GM21786 (cell line): ENCODE results near the gene PHF21A.
"Not testable (repeated sequence)": the region's sequence is repeated elsewhere in the genome, so short reads cannot be mapped to it uniquely, and the experiment has no call there.

ENCODE experiments used
- ATAC-seq: cut with Tn5 transposase; IDR thresholded peaks from one replicate; pipeline ENCODE4 v1.9.1; 2021; ENCODE audit not compliant: unreplicated experiment

The PHF21A gene

DNA sequence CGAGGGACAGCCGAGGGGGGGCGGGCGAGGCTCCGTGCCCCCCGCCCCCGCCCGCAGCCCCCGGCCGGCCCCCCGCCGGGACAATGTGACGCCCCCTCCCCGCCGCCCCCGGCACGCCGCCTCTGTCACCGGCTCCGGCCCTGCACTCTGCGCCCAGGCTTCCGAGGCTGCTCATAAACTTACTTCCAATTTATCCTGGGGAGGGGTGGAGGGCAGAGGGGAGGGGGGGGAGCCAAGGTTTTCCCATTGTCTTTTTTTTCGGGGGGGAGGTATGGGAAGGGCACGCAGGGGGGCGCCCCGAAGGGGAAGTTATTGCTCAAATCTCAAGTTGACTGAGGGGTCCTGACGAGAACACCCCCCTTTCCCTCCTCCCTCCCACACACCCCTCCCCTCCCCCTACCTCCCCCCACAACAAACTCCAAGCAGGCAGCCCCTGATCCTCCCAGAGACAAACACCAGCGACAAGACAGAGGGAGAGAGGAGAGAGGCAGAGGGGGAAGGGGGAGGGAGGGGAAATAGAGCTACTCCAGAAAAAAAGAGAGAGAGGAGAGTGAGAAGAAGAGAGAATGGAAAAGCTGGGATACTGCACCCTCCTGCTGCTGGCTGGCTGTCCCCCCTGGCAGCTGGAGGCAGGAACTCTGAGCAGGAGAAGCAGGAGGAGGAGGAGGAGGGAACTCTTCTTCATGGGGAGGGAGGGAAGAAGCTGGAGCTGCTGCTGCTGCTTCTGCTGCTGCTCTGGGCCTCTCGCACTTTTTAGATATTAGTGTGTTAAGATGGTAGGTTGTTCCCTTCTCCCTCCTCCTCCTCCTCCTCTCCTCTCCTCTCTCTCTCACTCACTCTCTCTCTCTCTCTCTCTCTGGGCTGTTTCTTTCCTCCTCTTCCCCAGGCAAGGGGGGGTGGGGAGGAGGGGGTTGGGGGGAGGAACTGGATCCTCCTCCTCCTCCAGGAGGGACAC lies 631 bp downstream of the PHF21A start:
- peak; percentile 13 for ATAC-seq

DNA sequence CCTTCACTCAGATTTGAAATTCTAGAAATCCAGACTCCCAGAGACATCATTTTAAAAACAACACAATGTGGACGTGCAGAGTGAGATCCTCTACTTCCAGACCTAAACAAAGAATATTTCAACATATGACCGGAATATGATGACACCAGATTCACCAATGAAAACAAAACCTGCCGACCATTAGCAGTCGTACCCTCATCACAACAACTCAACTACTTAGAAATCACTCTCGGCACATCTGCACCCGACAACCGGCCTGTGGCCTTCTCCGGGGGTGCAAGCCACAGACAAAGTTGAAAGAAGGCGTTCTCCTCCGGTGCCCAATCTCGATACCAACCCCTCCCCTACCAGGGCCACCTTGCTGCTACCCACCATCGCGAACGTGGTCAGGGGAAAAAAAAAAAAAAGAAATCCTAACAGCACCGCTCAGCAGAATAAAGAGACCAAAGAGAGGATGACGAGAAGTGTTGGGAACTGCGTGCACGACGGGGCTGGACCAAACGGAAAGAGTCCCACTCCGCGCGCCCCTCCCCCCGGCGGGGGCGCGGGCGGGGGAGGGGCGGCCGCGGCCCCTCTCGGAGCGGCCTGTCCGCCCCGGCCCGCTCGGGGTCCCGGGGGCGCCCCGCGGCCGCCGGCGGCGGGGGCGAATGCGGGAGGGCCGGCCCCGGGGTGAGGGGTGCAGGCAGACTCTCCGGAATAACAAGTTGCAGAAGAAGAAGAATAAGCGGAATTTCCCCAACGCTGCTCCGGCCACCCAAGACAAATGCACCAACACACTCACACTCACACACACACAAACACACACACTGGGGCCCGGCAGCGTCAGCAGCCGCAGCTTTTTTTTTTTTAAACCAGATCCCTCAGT lies 1.7 kb downstream of the PHF21A start:
- peak; percentile 26 for ATAC-seq

DNA sequence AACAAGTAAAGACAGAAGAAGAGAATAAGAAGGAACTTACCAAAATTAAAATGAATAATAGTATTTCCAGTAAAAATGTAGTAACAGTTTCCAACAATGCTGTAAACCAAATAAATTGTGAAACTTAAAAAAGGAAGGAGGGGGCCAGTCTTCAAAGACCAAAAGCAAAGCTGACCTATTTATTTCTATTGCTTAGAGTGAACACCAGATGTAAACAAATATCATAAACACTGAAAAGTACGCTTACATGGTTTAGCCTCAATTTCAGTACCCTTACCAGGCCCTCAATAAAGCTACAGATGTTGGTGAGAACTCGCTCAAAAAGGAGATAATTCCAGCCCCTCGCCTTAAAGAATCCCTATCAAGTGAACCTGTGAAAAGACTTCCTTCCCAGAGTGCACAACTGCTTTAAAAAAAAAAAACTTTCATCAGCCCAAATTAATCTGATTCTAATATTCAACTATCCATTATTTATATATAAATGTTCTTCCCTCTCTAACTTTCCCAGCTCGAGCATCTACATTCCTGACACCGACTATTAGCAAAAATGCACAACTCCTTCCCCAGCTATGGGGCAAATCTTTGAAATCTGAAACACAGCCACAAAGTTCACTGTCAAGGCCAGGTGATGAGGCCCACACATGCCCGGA lies 2.4 kb downstream of the PHF21A start:
- peak; percentile 0 for ATAC-seq

DNA sequence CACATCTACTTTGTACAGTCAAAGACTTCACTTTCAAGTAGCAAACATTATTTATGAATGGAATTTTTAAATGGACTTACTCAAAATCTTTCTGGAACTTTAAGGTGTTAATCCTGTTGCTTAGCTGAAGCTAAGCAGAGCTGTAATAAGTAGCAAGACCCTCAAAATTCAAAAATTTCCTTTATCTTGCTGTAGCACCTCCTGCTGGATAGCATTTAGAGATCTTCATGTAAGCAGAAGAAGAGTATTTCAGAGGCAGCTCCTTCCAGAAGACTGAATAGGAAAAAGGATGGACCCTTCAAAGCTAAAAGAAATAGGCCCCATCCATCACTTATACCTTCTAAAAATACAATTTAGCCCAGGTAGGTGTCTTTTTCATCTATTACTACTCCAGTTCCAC lies 3.4 kb downstream of the PHF21A start:
- no peak for ATAC-seq

DNA sequence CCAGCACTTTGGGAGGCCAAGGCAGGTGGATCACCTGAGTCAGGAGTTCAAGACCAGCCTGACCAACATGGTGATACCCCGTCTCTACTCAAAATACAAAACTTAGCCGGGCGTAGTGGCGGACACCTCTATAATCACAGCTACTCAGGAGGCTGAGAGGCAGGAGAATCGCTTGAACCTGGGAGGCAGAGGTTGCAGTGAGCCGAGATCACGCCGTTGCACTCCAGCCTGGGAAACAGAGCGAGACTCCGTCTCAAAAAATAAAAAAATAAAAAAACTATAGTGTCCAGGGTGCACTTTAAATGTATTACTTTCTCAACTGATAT lies 4.6 kb downstream of the PHF21A start:
- ATAC-seq, result not testable (repeated sequence)

DNA sequence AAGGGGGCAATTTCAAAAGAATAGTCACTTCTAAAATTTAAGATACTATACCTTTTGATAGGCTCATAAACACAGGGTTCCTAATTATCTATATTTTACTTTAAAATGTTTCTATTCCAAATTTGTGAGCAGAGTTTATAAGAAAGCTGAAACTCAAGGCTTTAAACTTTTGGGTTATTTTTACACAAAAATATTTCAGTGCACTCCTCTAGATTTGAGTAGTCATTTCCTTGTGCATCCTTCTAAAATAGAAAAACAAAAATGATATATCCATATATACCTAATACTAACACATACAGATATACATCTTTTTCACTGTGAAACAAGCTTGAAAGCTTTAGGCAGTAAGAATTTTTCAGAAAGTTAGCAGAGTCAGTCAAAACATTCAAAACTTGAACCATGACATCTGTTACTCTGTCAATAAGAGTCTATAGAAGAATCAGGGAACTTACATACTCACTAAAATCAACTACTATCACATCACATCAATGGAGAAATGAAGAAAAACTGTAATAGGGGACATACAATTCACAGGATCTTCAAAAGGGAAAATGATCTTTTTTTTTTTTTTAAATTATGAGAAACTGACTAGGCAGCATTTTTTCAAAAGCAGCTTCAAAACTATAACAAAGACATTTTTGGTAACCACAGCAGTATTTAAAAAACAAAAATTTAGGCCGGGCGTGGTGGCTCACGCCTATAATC lies 5.1 kb downstream of the PHF21A start:
- ATAC-seq, result no peak

DNA sequence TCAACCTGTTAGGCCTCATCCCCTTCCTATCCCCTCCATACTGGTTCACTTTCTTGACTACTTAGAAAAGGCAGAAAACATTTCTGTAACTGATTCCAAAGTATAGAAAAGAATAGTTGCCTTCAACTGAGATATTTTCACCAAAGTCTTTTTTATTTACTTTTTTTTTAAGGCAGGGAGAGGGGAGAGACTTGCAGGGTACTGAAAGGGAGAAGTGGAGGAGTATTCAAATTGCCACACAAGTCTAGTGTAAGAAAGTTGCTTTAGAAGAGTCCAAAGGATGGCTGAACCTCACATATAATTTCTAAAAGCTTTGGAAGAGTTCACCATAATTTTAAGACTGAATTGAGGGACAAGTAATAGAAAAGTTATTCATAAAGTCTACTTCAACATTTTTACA lies 6.3 kb downstream of the PHF21A start:
- no peak for ATAC-seq

DNA sequence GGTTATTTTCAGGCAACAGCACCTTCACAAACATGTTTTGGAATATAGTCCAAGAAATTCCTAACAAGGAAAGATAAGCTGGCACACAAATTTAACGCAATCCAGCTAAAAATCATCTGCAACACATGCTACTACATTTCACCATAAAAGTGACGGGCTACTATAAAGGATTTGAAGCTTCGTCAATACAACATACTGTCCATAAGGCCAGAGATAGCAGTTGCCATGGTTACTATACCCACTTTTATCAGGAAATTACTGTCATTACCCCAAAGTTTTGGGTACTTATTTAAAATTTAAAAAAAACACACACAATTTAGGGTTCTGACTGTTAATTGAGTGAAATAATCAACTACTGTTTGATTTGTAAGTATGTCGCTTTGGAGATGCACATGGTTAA lies 6.9 kb downstream of the PHF21A start:
- ATAC-seq, result no peak

DNA sequence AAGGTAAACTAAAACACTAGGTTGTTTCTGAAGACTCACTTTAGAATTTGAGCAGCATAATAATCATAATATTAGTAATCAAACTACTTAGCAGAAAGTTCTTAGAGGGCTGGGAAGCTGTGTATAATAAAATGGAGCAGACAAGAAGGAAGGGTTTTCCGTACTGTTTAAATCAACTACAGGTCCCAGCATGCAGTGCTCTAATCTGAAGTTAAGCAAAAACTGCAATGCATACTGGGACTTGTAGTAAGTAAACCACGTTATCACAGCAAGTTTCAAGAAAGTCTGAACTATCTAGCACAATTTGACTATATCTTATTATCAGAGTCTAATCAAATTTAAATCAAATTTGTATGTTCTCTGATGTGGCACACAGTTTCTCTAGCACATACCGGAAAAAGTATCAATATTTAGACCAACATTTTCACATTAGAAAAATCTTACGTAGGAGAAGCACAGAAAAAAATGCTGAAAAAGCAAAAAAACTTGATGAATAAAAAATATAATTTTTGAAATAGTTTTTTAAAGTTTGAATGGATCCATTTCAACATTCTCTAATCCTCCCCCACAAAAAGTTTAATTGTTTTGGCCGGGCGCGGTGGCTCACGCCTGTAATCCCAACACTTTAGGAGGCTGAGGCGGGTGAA lies 8.2 kb downstream of the PHF21A start:
- ATAC-seq, result peak; percentile 60

DNA sequence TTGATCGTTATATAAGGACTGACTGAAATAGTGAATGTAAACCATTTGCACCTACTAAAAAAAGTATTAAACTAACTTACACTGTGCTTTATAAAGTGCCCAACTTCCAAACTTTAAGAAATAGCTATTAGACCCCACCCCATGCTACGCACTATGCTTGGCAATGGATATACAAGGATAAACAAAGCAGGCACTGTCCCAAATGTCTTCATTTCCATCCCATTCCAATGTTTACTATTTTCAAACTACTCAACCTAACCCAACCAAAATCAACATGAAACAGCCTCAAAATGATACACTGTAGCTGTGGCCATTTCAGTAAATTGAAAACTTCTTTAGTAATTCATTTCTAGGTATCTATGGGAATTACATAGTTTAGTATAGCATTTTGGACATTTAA lies 12.5 kb downstream of the PHF21A start:
- ATAC-seq, result no peak

DNA sequence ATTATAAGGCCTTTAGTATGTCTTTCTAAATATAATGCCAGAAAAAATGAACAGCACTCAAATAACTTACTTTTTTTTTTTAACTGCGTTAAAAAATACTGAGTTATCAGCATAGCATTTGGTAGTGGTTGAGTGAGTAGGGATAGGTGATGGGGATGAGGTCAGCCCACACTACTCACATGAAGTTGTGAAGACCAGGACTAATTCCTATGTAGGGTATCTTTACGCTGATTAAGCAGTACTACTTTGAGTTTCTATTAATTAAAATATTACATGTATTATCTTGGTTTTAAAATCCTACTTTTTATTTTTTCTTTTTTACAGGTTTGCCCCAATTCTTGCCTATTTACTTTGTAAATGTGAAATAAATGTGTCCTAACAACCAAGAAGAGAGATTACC lies 13.5 kb downstream of the PHF21A start:
- no peak for ATAC-seq

DNA sequence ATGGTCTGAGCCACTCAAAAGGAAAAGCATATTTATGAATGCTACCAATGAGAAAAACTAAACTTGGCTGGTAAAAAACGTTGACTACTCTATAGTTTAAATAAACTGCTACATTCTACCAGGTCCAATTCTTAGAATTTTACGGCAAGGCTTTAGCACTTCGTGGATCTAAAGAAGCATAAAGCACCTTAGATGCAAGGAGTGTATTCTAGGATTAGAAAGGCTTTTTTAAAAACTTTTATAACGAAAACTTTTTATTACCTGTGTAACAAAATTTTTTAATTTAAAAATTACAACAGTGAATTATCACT lies 13.9 kb downstream of the PHF21A start:
- no peak for ATAC-seq

DNA sequence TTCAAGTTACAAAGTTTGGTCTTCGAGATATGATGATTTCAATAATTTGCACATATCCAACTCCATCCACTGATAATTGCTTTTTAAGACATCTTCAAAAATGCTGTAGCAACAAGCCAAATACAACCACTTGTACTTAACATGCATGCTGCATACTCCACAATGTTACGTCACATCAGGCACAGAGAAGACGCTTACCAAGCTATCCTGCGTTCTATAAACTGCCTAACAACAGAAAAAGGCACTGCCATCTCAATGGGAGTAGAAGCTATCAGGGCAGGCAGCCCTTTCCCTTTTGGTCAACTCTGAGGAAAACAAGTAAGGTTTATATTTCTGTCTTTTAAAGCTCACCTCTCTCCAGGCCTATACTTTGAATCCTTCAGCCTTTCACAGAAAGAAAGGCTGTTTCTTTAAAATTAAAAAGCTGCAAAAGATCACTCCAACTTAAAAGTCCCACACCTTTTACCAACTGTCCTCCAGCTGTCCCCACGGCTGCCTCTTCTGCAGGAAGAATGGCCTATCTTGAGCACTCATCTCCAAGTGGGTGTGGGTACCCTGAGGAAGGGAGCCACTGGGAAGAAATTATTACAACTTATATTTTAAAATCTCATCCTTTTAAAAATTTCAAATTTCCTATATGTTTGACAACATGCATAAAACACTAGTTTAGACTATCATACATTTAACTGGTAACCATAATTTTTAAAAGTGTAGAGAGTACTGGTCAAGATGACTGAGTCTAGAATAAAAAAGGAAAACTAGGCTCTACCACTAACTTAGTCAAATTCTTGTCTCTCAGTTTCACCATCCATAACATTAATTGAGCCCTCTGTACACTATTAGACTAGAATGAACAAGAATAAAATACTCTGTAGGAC lies 14.5 kb downstream of the PHF21A start:
- no peak for ATAC-seq

DNA sequence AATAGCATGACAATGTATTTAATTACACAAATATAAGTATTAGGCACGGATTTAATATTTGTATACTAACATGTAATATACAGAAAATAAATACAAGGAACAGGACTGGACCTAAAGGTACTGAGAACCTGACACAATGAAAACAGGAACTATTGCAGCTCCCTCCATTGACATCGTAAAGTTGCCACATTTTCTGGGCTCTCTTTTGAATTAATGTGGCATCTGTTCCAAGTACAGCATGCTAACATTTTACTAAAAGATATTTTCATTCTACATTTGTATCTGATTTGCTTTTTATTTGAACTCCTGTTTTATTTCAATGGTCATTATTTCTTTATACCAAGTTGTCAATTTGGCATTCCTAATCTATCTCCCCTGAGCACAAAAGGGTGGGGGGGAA lies 15.3 kb downstream of the PHF21A start:
- ATAC-seq, result no peak

DNA sequence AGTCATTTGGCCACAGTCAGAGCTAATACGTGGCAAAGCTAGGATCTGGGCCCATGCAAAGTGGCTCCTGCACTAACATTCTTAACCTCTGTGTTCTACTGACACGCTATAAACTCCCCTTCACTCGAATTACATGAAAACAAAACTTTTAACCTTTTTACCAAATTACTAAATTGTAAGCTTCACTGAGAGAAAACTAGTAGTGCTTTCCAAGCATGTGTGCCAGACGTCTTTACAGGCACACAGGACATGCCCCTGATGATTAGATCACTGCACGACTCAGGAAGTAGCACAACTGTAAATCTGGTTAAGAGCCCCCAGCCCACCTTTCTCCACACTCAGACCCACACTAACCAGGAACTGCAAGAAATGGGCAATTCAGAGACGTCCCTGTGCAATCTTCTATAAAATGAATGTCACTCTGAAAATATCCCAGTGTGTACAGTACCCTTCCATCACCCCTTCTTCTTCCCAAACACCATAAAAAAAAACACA lies 16.1 kb downstream of the PHF21A start:
- no peak for ATAC-seq

DNA sequence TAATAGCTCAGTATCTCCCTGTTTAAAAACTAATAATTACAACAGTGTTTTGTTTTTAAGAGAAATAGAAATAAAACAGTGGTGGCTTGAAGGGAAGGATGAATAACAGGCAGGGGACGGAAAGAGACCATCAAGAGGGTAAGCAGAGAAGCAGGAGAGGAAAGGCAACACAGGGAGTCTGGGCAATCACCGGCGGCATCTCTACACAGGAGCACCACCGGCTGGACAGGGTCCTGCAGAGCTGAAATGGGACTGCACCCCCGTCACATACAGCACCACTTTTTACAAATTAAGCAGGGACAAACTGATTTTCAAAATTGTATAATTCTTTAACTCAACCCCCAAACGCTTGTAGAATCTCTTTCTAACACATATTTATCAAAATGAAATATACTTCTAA lies 18.4 kb downstream of the PHF21A start:
- ATAC-seq, result no peak

DNA sequence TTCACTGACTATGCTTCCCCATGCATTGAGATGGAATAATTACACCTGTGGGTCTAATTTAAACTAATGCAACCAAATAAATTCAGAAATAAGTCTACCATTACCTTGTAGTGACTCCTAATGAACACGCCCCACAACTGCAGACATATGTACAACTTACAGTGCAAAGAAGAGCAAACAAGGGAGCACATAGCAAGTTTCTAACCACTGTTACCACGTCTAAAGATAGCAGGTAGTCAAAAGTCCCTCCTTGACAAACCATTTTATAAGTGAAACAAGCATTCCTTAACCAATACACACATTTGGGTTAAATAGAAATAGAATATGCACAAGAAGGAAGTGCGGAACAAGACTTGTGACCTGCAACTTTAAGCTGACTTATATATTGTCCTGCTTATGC lies 20.6 kb downstream of the PHF21A start:
- ATAC-seq, result peak; percentile 82

DNA sequence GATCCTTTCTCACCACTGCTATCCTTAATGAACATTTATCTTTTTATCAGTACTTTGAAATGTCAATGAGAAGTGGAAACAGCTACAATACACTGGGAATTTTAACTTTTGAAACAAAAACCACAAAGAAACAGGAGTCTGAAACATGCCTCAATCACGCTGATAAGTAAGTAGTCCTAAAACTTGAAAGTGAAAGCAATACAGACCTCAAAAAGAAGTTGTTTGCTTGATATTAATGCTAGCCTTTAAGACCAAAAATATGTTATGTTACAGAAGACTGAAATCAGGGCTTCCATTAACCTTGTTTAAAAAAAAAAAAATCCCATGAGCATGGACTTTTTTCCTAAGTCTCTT lies 21.3 kb downstream of the PHF21A start:
- no peak for ATAC-seq

DNA sequence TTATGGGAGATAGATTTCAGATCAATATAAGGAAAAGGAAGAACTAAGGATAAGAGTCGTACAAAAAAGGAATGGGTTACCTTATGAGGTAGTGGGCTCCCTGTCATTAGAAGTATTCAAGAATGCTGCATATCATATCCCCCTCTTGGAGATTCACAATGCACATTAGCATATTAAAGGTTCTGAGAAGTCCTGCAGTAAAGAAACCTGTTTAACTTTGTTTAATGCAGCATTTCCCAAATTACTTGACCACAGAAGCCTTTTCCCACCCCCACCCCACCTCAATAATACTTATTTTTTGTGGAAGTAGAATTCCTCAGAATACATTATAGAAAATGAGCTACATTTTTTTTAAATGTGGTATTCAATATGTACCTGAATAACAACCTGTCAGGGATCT lies 30.9 kb downstream of the PHF21A start:
- no peak for ATAC-seq

DNA sequence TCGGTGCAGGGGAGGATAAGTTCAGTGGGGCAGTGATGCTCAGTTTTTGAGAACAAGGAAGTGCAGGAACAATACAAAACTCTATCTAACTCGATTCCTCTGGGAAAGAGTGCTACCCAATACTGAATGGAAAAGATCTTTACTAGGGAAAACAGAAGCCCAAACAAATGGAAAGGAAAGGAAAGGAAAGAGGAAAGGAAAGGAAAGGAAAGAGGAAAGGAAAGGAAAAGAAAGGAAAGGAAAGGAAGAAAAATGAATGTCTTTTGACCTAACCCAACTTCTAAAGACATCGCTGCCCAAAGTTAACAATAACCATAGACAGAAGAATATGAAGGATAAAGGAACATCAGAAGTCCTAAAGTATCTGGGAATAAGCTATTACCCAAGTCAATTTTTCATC lies 41.6 kb downstream of the PHF21A start:
- no peak for ATAC-seq
